SIG-M5 treated with dmso at 0.1 percent for 504 hours (cell line): ENCODE data around the gene MAMDC2.
"Not testable (repeated sequence)": the region's sequence is repeated elsewhere in the genome, so short reads cannot be mapped to it uniquely, and the experiment has no call there.

ENCODE experiments used
- DNase-seq: peaks from one replicate; lab custom pipeline; 2025; ENCODE audit not compliant: unreplicated experiment; lab: John Stamatoyannopoulos, UW

Gene MAMDC2

GRCh38 chr9:70035691-70036090, 8.0 kb upstream of the MAMDC2 start:
- DNase-seq = no peak

GRCh38 chr9:70036641-70037040, 7.0 kb upstream of the MAMDC2 start:
- no peak for DNase-seq

GRCh38 chr9:70038171-70038621, 5.5 kb upstream of the MAMDC2 start:
- not testable (repeated sequence) for DNase-seq

- no peak for DNase-seq
Observed at GRCh38 chr9:70040376-70040903, 3.2 kb upstream of the MAMDC2 start.

- DNase-seq = no peak
Observed at GRCh38 chr9:70042461-70043215, 1.0 kb upstream of the MAMDC2 start.

GRCh38 chr9:70043285-70043684, 363 bp upstream of the MAMDC2 start:
- no peak for DNase-seq

GRCh38 chr9:70044490-70045307, 1.1 kb downstream of the MAMDC2 start:
- no peak for DNase-seq

- no peak for DNase-seq
Observed at GRCh38 chr9:70045452-70045851, 1.8 kb downstream of the MAMDC2 start.

GRCh38 chr9:70046274-70047070, 2.8 kb downstream of the MAMDC2 start:
- DNase-seq = no peak

GRCh38 chr9:70049236-70049635, 5.6 kb downstream of the MAMDC2 start:
- DNase-seq = no peak

- DNase-seq = no peak
Observed at GRCh38 chr9:70049672-70050271, 6.1 kb downstream of the MAMDC2 start.

- no peak for DNase-seq
Observed at GRCh38 chr9:70052768-70053167, 9.1 kb downstream of the MAMDC2 start.

- no peak for DNase-seq
Observed at GRCh38 chr9:70053864-70054263, 10.2 kb downstream of the MAMDC2 start.

- DNase-seq = no peak
Observed at GRCh38 chr9:70054521-70054920, 10.9 kb downstream of the MAMDC2 start.

GRCh38 chr9:70055406-70056210, 12.0 kb downstream of the MAMDC2 start:
- no peak for DNase-seq

GRCh38 chr9:70056211-70056944, 12.7 kb downstream of the MAMDC2 start:
- no peak for DNase-seq

- DNase-seq = no peak
Observed at GRCh38 chr9:70058569-70059116, 15.0 kb downstream of the MAMDC2 start.

- no peak for DNase-seq
Observed at GRCh38 chr9:70060148-70060882, 16.7 kb downstream of the MAMDC2 start.
